Stimulated activated effector memory CD8-positive, alpha-beta T cell treated with anti-CD3 and anti-CD28 coated beads, Interleukin-12 subunit alpha, Interleukin-12 subunit beta, amount 100 ng/mL, for 72 hours (primary cell): ENCODE measurements around the gene TBC1D8.
A peak's percentile ranks its signal among the peaks of the same experiment; 100 is the strongest.

Experiments
- ATAC-seq: fragments of 150-1000 bp; cut with Tn5 transposase; 2 replicates; pipeline ENCODE4 v1.10.0; 2021
- DNase-seq, 2 donors: peaks; one replicate each; pipeline ENCODE4 v3.0.0; 2021 to 2022; ENCODE audit warnings: low spot score in 2 of 2
- H3K27ac Mint-ChIP-seq: one replicate; pipeline ENCODE4 v1.8.0; 2022; ENCODE audit warnings: mild to moderate bottlenecking, mixed read lengths
- H3K36me3 Mint-ChIP-seq: one replicate; pipeline ENCODE4 v1.8.0; 2022; ENCODE audit warnings: mild to moderate bottlenecking, mixed read lengths
- H3K4me1 Mint-ChIP-seq: one replicate; pipeline ENCODE4 v1.8.0; 2022; ENCODE audit warnings: mixed read lengths
- H3K4me3 Mint-ChIP-seq: one replicate; pipeline ENCODE4 v1.8.0; 2022; ENCODE audit warnings: mild to moderate bottlenecking, mixed read lengths
- H3K9me3 Mint-ChIP-seq: one replicate; pipeline ENCODE4 v1.8.0; 2022; ENCODE audit warnings: mixed read lengths

The TBC1D8 gene

DNA sequence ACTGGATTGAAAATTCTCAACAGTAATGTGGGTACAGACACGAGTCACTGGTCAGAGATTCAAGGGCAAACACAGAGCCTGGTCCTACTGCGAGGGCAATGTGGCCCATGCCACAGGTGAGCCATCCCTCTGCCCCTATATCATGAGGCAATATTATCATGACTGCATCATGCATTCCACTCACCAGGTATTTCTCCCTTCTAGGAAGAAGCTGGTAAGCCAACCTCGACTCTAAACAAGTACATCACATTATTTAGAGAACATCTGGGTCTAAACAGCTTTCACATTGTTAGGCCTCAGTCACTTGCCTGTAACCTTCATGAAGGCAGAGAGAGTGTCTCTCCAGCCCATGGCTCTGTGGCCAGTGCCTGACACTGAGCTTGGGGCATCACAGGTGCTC, 163.6 kb downstream of the TBC1D8 start:
- Mint-ChIP-seq H3K4me3 (no peak overlapping the region), H3K4me1 (peaks cover 10% of the 10 kb centered on the region), H3K9me3 (no peaks in the 10 kb centered on the region), H3K36me3 (no peaks in the 10 kb centered on the region), H3K27ac (no peak overlapping the region)
- ATAC-seq (no peak), DNase-seq (no peak)

GRCh38 chr2:100986157-100986556, 165.0 kb downstream of the TBC1D8 start:
- H3K4me3 Mint-ChIP-seq: no peak overlapping the region

GRCh38 chr2:100984892-100985307, 166.3 kb downstream of the TBC1D8 start:
- peak; percentile 74 for ATAC-seq
- no peak overlapping the region for H3K27ac Mint-ChIP-seq
- no peaks in the 10 kb centered on the region for H3K9me3 Mint-ChIP-seq
- peak; percentile 63 to 79 for DNase-seq
- H3K4me1 Mint-ChIP-seq: peaks cover 6% of the 10 kb centered on the region
- H3K36me3 Mint-ChIP-seq: no peaks in the 10 kb centered on the region
- no peak overlapping the region for H3K4me3 Mint-ChIP-seq

More at GRCh38 chr2:100986157-100986556, 165.0 kb downstream of the TBC1D8 start:
- no peak overlapping the region for H3K27ac Mint-ChIP-seq
- DNase-seq (no peak), ATAC-seq (no peak)
- H3K36me3 Mint-ChIP-seq: no peaks in the 10 kb centered on the region
- peaks cover 6% of the 10 kb centered on the region for H3K4me1 Mint-ChIP-seq
- no peaks in the 10 kb centered on the region for H3K9me3 Mint-ChIP-seq

- no peaks in the 10 kb centered on the region for H3K36me3 Mint-ChIP-seq
- DNase-seq: no peak
- no peak overlapping the region for H3K27ac Mint-ChIP-seq
- ATAC-seq: no peak
- H3K9me3 Mint-ChIP-seq: no peaks in the 10 kb centered on the region
- H3K4me1 Mint-ChIP-seq: peaks cover 7% of the 10 kb centered on the region
- no peak overlapping the region for H3K4me3 Mint-ChIP-seq
These were observed 167.4 kb downstream of the TBC1D8 start for GRCh38 chr2:100983684-100984310.

- no peak for ATAC-seq
These were observed 168.0 kb downstream of the TBC1D8 start for GRCh38 chr2:100983201-100983600.

GRCh38 chr2:100982431-100982861, 168.7 kb downstream of the TBC1D8 start:
- H3K4me3 Mint-ChIP-seq: no peak overlapping the region
- DNase-seq: no peak
- peaks cover 15% of the 10 kb centered on the region for H3K4me1 Mint-ChIP-seq
- H3K36me3 Mint-ChIP-seq: no peaks in the 10 kb centered on the region
- H3K27ac Mint-ChIP-seq: no peak overlapping the region
- H3K9me3 Mint-ChIP-seq: no peaks in the 10 kb centered on the region
- ATAC-seq: no peak

More at GRCh38 chr2:100983201-100983600, 168.0 kb downstream of the TBC1D8 start:
- Mint-ChIP-seq H3K27ac (no peak overlapping the region), H3K36me3 (no peaks in the 10 kb centered on the region), H3K4me3 (no peak overlapping the region), H3K9me3 (no peaks in the 10 kb centered on the region), H3K4me1 (peaks cover 13% of the 10 kb centered on the region)
- no peak for DNase-seq

DNA sequence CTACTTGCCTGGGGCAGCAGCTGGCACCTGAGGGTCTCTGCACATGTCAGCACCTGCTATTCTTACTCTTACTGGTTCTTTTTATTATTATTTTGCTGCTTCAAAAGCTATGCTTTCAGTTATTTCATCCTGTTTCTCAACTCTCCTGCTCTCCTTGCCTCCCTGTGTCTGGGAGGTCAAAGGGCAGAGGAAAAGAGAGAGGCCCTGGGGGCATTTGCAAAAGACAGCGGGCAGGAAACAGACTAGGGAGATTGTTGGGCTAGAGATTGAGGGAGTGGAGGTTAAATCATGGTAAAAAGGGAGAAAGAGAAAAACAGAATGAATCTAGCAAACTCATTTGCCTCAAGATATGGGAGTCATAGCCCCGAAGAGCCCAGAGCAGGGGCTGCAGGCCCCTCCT, 170.2 kb downstream of the TBC1D8 start:
- ATAC-seq: no peak
- no peak for DNase-seq
- peaks cover 15% of the 10 kb centered on the region for H3K4me1 Mint-ChIP-seq
- no peak overlapping the region for H3K27ac Mint-ChIP-seq
- no peaks in the 10 kb centered on the region for H3K9me3 Mint-ChIP-seq
- no peak overlapping the region for H3K4me3 Mint-ChIP-seq
- no peaks in the 10 kb centered on the region for H3K36me3 Mint-ChIP-seq

DNA sequence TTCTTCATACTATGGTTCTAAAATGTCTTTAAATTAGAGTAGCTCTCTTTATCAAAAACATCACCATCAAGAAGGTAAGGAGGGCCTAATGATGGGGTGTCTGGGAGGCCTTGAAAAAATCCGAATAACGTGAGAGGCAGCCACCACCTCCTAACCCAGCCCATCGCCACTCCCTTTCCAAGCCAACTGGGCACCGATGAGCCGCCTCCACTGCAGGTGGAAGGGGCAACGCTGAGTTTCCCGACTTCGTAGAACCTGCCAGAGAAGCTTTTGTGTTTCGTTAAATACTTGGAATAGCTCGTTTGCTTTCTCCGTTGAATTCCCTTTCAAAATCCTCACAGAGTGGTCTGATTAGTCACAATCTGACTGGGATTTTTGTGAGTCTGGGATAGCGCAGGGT, 171.1 kb downstream of the TBC1D8 start:
- DNase-seq: no peak

DNA sequence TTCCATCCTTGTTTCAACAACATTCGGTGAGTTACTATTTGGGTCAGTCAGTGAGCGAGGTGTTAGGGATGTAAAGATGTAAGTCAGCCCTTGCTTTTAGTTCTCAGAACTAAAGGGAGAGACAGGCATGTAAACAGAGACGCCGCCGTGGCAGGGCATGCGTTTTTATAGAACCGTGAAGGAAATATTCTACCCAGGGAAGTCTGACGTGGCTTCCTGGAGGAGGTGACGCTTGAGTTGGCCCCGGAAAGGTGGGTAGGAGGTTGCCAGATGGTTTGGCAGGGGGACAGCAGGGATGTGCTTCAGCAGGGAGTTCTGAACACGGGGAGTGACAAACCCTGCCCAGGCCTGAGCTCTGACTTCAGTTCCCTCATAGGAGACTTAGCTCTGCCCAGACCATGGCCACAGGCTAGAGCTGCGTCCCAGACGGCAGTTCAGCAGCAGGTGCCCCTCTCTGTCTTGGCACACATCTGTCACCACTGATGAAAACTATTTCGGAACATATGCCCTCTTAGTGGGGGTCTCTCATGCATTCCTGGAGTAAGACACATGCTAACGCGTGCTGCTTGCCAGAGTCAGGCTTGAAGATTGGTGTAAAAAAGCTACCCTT, 172.5 kb downstream of the TBC1D8 start:
- Mint-ChIP-seq H3K27ac (peak overlapping the region; percentile 70), H3K4me1 (peaks cover 9% of the 10 kb centered on the region), H3K4me3 (no peak overlapping the region), H3K9me3 (no peaks in the 10 kb centered on the region), H3K36me3 (no peaks in the 10 kb centered on the region)
- DNase-seq: no peak
- peak; percentile 43 for ATAC-seq

More for the DNA sequence above, 171.1 kb downstream of the TBC1D8 start:
- Mint-ChIP-seq H3K27ac (no peak overlapping the region), H3K4me1 (peaks cover 13% of the 10 kb centered on the region), H3K9me3 (no peaks in the 10 kb centered on the region), H3K36me3 (no peaks in the 10 kb centered on the region), H3K4me3 (no peak overlapping the region)
- ATAC-seq: no peak

- peak; percentile 5 for ATAC-seq
- H3K4me3 Mint-ChIP-seq: no peak overlapping the region
- no peaks in the 10 kb centered on the region for H3K36me3 Mint-ChIP-seq
- H3K27ac Mint-ChIP-seq: no peak overlapping the region
- no peak for DNase-seq
- peaks cover 9% of the 10 kb centered on the region for H3K4me1 Mint-ChIP-seq
- H3K9me3 Mint-ChIP-seq: no peaks in the 10 kb centered on the region
These were observed 173.7 kb downstream of the TBC1D8 start for GRCh38 chr2:100977511-100977910.

DNA sequence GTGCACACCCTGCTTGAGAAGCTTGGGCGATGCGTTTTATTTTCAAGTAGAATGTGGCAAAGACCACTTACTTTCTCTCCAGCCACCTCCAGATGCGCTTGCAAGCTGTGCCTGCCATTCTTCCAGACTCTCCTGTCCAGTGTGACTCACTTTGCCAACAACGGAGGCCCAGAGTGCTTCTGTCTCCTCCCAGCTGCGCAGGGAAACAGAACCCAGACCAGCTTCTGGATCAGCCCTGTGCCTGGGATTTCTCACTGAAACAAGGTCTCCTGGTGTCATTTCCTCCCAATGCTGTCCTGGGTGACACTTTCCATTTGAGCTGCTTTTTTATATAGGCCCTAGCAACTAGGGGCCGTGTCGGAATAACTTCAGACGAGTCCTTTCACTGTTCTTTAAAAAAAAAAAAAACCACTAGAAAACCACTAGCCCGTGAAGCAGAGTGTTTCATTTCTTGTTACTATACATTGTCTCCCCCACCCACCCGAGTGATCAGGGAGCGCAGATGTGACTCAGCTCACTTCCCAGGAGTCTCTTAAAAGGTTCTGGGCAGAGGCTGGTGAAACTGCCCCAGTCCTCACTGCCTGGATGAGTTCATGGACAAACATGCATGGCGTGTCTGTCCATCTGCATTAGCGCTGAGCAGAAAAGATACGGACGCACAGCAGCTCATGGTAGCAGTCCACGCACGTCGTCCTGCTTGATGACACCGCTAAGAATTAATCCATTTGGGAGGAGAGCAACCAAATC, 174.4 kb downstream of the TBC1D8 start:
- Mint-ChIP-seq H3K4me1 (peaks cover 9% of the 10 kb centered on the region), H3K4me3 (no peak overlapping the region), H3K27ac (no peak overlapping the region), H3K9me3 (no peaks in the 10 kb centered on the region), H3K36me3 (no peaks in the 10 kb centered on the region)
- DNase-seq (no peak), ATAC-seq (peak; percentile 3)

- no peaks in the 10 kb centered on the region for H3K36me3 Mint-ChIP-seq
- H3K9me3 Mint-ChIP-seq: no peaks in the 10 kb centered on the region
- H3K27ac Mint-ChIP-seq: no peak overlapping the region
These were observed 175.1 kb downstream of the TBC1D8 start for GRCh38 chr2:100976061-100976460.

GRCh38 chr2:100975521-100975785, 175.7 kb downstream of the TBC1D8 start:
- ATAC-seq (no peak), DNase-seq (no peak)
- Mint-ChIP-seq H3K27ac (no peak overlapping the region), H3K36me3 (no peaks in the 10 kb centered on the region), H3K4me3 (no peak overlapping the region), H3K9me3 (no peaks in the 10 kb centered on the region), H3K4me1 (peaks cover 9% of the 10 kb centered on the region)

More at GRCh38 chr2:100976061-100976460, 175.1 kb downstream of the TBC1D8 start:
- no peak for DNase-seq
- no peak overlapping the region for H3K4me3 Mint-ChIP-seq
- H3K4me1 Mint-ChIP-seq: peaks cover 9% of the 10 kb centered on the region
- ATAC-seq: no peak

GRCh38 chr2:100974712-100975520, 176.3 kb downstream of the TBC1D8 start:
- H3K4me3 Mint-ChIP-seq: no peak overlapping the region
- H3K9me3 Mint-ChIP-seq: no peaks in the 10 kb centered on the region
- H3K27ac Mint-ChIP-seq: no peak overlapping the region
- H3K4me1 Mint-ChIP-seq: peaks cover 9% of the 10 kb centered on the region
- DNase-seq (no peak), ATAC-seq (no peak)
- no peaks in the 10 kb centered on the region for H3K36me3 Mint-ChIP-seq

- H3K9me3 Mint-ChIP-seq: no peaks in the 10 kb centered on the region
- H3K36me3 Mint-ChIP-seq: no peaks in the 10 kb centered on the region
- H3K4me1 Mint-ChIP-seq: no peaks in the 10 kb centered on the region
- no peak for DNase-seq
- ATAC-seq: no peak
- H3K27ac Mint-ChIP-seq: no peak overlapping the region
- H3K4me3 Mint-ChIP-seq: no peak overlapping the region
These were observed 178.7 kb downstream of the TBC1D8 start for GRCh38 chr2:100972452-100972851.
